Measurements from ENCODE around the gene HK2. TPM values are rescaled to one million over a fixed set of nuclear protein-coding genes. Genes with fewer than 3 reads are reported as not detected.

HK2 gene
- polyA plus RNA-seq, 1 donor = 6.6 TPM

GRCh38 chr2:74937221-74937880 lies 103.4 kb downstream of the HK2 start:
- no peak for DNase-seq (ENCODE audit: low read depth)

DNA sequence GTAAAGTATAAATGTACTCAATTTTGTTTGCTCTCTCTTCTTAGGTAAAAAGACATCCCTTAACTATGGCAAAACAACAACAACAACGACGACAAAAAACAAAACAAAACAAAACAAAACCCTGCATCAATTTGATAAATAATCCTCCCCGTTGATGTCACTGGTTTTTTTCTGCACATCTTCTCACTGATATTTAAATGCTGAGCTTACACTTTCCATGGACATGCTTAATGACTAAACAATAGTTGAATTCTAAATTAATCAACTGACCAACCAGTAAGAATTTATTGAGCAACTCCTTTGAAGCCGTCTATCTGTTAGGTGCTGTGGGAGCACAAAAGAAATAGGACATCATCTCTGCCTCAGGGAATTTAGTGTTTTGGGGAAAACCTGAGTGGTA lies 104.3 kb downstream of the HK2 start:
- DNase-seq (ENCODE audit: low read depth) = no peak

GRCh38 chr2:74939919-74940812 lies 106.2 kb downstream of the HK2 start:
- no peak for DNase-seq (ENCODE audit: low read depth)

- DNase-seq (ENCODE audit: low read depth) = no peak
Observed at GRCh38 chr2:74941284-74941683, 107.4 kb downstream of the HK2 start.

- no peak for DNase-seq (ENCODE audit: low read depth)
Observed at GRCh38 chr2:74942263-74942662, 108.3 kb downstream of the HK2 start.

Other genes starting within 250 kb of the HK2 start
- 0.14 TPM for gene M1AP, start 185.8 kb upstream of the HK2 start, polyA plus RNA-seq (ENCODE audit: insufficient read length)
- 2.1 TPM for gene SEMA4F, start 179.9 kb upstream of the HK2 start, polyA plus RNA-seq (ENCODE audit: insufficient read length)
- gene POLE4, start 124.5 kb downstream of the HK2 start, polyA plus RNA-seq (ENCODE audit: insufficient read length) = 49.5 TPM